SH-SY5Y (cell line): ENCODE measurements around the gene EMX2.

Experiments
- GATA2 ChIP-seq: IDR thresholded peaks from 2 replicates; pipeline ENCODE4 v1.6.1; 2011; ENCODE audit warnings: mild to moderate bottlenecking, low read depth, low read length
- GATA3 ChIP-seq: IDR thresholded peaks from 2 replicates; pipeline ENCODE4 v1.6.1; 2011; ENCODE audit warnings: low read depth, mild to moderate bottlenecking, low read length, moderate library complexity

DNA sequence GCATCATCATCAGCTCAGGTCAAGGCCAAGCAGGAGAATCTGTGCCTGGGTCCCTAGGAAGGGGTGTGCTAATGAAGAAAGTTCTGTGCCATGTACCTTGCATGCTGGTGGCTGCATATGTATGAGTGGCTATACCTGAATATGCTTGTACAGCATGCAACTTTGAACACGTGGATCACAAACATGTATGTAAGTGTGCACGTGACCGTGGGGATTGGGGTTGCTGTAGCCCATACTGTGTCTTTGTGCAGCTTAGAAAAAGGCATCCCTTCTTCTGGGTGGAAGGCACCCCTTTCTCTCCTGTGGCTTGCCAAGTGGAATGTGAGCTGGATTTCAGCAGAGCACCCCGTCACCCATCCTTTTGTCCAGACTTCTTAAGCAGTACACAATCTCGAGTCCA, 13.8 kb downstream of the EMX2 start:
- no peak for TF ChIP-seq GATA2
- no peak for TF ChIP-seq GATA3
